GM21825 (cell line): ENCODE data around the gene MRPL43.
"Not testable (repeated sequence)": the region's sequence is repeated elsewhere in the genome, so short reads cannot be mapped to it uniquely, and the experiment has no call there.

Experiments
- ATAC-seq: cut with Tn5 transposase; IDR thresholded peaks from one replicate; pipeline ENCODE4 v1.9.1; 2021; ENCODE audit warnings: mild to moderate bottlenecking, moderate library complexity; ENCODE audit not compliant: unreplicated experiment

Gene MRPL43

DNA sequence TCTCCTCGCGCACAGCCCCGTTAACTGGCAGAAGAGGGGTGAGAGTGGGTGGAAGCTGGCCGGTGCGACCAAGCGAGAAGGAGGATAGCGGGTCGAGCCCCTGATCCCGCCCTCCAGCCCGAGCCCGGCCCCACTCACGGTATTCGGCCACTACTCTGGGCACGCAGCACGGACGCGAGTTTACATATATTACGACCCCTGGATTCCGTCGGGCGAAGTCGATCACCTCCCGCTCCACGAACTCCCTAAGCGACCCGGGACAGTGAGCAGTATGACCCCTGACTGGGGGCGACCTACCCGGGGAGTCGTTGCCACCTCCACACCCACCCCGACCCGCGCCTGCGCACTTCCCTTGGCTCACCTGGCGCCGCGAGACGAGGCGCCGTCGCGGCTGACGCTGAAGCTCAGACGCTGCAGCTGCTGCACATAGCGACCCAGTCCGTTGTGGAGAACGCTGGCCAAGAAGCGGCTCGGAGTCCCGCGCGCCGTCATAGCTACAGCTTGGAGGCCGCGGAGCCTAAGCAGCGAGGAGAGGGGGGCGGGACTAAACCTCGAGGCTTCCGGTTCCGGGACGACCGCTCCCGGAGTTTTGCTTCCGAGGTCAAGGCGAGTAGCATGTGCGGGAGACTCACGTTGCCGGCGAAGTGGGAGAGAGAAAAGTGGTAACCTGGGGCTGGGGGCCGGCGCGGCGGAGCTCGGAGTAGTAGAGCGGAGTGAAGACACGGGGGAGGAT, at the start of gene MRPL43, which contains the start of gene TWNK:
Gene MRPL43, minus strand, starts transcription at position 546 of the 733 bp plus-strand sequence. Its CDS starts 54 bp downstream, at position 492.
Gene TWNK, plus strand, starts transcription at position 592 of the 733 bp plus-strand sequence. CDS start 668 bp downstream, outside the sequence.
- ATAC-seq = peak; percentile 63

DNA sequence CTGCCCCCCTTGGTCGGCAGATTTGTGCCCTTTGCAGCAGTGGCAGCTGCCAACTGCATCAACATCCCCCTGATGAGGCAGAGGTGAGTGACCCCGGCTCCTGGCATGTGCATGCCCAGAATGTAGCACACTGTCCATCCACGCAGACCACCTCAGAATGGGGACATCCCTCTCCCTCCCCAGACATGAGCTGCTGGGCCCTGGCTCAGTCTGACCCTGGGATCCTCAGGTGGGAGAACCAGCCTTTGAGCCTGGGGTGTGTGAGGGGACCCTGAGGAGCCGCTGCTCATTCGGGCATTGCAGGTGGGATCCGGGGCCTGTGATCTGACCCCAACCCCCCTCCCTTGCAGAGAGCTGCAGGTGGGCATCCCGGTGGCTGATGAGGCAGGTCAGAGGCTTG, 49.4 kb upstream of the MRPL43 start:
- no peak for ATAC-seq

DNA sequence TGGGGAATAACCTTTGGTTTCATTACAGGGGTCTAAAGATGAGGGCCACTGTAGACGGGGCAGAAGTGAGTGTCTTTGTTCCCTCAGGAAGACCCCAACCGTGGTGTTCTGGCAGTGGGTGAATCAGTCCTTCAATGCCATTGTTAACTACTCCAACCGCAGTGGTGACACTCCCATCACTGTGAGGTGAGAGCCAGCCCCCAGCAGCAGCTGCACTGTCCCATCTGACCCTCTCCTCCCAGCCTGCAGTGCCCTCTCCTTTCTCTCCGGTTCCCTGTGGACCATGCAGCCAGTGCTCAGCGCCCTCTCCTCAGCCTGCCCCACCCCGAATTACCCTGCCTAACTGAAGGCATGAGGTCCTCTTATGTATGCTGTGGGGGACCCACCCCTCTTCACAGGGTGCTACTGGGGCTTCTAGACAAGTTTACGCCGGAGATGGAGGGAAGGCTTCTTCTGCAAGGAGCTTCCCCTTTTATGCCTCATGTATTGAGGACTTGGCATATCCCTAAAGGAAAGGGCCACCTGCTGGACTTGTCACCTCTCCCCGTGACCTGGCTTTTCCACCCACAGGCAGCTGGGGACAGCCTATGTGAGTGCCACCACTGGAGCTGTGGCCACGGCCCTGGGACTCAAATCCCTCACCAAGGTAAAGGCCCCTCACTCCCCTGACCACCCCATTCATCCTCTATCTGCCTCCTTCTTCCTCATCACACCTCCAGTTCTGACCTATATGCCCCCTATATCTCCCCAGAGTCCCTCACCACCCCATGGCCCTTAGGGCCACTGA, 48.8 kb upstream of the MRPL43 start:
- no peak for ATAC-seq

DNA sequence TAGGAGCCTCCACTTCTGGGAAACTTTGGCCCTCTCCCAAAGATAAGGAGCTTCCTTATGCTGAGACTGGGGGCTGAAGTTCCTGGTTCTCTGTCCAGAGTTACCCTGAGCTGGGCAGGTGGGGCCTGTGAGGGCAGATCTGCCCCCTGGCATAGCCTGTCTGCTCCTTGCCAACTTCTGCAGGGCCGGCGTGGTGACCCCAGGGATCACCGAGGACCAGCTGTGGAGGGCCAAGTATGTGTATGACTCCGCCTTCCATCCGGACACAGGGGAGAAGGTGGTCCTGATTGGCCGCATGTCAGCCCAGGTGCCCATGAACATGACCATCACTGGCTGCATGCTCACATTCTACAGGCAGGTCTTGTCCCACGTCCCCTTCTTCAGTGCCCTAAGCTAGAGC, 48.0 kb upstream of the MRPL43 start:
- ATAC-seq = no peak

DNA sequence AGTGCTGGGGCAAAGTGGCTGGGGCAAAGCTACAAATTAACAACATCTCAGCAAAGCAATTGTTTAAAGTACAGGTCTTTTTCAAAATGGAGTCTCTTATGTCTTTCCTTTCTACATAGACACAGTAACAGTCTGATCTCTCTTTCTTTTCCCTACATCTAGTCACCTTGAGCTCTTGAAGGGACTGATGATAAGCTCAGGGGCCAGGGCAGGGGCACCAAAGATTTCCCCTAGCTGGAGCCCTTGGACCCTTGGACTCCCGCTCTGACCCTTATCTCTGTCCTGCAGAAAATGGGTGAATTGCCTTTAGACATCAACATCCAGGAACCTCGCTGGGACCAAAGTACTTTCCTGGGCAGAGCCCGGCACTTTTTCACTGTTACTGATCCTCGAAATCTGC, 47.1 kb upstream of the MRPL43 start:
- not testable (repeated sequence) for ATAC-seq

DNA sequence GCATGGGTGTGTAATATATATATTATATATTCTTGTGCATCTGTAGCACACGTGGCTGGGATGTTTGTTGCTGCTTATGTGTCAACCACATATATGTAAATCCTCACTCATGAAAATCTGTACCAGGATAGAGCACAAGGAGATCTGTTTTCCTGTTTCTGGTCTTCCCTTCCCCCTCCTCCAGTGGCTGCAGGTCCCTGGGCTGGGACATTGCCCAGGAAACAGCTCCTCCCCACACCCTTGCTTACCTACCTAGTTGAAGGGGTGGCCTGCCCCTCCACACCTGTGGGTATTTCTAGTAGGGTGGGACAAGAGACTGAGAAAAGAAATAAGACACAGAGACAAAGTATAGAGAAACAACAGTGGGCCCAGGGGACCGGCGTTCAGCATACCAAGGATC, 46.0 kb upstream of the MRPL43 start:
- no peak for ATAC-seq

DNA sequence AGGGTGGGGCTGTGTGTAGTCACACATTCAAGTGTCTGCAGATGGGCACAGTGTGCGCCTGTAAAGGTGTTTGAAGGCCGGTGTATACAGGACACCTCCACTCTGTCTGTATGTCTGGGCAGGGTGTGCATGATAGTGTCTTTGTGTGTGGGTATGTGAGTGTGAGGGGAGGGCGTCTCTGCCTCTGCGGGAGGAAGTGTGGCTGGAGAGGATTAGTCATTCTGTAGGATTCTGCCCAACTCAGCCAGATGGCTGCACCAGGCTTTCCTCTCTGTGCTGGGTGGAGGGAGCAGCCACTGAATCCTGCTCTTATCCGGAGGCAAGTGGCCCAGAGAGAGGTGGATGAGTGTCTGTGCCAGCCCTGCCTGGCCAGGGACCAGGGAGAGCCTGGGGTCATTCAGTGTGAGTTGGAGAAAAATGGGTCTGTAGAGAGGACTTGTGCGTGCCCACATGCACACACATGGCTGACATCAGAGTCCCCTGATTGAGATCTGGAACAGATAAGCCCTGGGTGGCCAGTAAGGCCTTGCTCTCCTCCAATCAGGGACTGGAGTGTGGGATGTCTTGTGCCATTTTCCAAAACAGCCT, 45.4 kb upstream of the MRPL43 start:
- ATAC-seq = no peak

DNA sequence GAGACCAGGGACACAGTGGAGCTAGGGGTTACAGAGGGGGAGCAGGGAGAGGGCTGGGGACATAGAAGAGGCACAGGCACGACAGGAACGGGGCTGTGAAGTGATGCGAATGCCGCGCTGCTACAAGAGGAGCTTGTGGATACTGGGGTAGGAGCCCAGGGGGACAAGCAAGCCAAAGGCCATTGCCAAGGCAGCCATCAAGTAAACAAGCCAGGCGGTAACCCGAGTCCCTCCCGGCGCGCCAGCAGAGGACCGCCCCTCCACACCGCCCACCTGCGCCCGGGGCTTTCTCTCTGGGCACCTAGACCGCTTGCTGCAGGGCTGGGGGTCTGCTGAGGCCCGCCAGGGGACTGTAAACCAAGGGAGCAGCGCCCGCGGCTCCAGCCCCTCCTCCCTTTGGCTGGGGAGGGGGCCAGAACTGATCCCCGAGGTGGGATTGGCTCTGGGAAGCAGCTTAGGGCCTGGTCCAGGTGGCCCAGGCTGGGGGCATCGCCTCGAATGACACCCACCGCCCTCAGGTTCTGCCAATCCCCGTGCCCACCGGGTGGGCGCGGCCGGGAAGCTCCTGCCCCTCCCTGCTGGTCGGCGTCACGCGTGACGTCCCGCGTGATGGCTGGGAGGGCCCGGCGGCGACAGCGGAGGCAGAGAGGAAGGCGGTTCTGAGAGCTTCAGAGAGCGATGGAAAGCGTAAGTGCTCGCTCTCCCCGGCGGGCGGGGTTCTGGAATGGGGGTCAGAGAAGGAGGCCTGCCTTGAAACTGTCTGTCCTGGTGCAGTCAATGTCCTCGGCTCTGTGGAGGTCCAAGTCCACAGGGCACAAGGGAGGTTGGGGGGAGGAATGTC, 44.7 kb upstream of the MRPL43 start:
- no peak for ATAC-seq

DNA sequence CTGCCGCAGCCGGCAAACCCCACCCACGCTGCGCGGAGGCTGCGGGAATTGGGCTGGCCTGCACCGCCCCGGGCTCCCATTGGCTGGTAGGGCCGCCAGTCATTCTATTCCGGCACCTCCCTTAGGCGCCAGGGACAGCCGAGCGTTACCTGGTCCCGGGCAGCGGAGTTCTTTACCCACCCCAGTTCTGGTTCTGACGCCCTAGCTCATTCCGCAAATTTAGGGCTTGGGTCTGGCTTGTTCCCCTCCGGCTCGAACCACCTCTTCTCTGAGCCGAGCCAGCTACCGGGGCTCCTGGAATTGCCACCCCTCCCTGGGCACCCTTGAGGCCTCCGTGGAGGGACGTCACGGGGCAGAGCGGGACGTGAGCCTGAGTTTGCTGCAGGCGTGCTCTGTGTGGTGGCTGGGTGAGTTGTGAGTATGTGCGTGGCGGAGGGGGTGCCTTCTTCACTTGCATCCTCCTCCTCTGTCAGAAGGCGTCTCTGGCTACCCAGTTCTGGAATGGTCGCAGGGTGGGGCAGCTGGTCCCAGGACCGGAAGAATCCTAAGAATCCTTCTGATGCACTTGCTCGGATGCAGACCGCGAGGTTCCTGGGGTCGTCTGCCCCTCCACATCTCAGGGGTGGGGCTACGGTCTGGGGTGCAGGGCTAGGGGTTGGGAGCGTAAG, 44.0 kb upstream of the MRPL43 start, which contains the start of the genes PDZD7 and SFXN3:
Gene PDZD7, minus strand, starts transcription at position 2 of the 668 bp plus-strand sequence. CDS start 910 bp downstream, outside the sequence.
Gene SFXN3, plus strand, starts transcription at position 107 of the 668 bp plus-strand sequence. CDS start 3,461 bp downstream, outside the sequence.
- peak; percentile 88 for ATAC-seq

DNA sequence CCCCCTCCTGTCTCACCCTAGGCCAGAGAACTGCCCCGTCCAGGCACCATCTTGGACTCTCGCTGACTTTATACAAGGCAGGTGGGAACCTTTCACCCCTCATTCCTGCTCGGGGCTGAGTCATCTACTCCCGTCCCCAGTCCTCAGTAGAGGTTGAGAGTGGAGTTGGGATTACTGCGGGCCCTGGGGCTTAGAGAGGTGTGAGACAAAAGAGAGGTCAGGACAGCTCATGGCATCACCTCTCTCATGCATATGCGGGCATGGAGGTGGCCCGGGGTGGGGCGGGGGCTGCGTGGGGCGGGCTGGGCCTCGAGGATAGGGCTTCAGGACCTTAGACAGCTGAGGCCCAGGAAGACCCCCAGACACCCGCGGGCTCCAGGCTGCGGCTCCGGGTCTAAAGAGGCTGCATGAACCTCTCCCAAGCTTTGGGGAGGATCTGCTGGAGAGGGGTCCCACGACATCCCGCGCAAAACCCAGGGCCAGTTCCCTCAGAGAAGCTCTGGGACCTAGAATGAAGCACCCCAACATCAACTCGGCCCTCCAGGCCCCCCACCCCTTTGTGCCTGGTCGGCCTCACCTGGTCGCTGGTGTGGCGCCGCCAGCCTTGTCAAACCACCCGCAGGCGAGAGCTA, 43.3 kb upstream of the MRPL43 start:
- no peak for ATAC-seq

DNA sequence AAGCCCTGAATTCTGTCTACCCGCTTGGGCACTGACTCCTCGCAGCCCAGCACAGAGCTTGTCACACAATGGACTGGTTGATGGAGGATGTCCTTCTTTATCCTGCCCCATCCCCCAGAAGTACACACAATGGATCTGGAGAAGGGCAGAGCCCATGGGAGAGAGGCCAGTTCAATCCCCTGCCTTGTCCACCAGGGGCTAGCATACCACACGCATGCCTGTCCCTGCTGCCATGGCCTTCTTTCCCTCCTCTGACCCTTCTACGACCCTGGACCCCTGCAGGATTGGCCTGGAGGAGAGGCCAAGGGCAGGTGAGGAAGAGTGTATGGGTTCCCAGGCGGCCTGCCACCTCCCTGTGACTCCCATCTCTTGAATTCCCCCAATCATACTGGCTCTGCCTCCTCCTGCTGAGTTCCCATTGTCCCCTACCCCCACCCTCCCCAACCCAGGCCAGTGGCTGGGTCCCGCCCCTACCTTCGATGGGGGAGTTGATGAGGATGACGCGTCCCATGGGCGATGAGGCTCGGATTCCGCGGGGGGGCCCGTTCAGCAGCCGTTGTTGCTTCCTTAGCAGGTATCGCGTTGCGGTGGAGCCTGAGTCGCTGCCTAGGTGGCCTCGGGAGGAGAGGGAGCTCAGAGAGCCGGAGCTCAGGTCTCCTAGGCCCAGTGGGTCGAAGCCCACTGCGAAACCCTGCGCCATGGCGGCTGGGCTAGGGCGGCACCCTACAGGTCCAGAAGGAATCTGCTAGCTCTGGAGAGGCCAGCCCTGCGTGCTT, 42.4 kb upstream of the MRPL43 start:
- ATAC-seq = no peak

DNA sequence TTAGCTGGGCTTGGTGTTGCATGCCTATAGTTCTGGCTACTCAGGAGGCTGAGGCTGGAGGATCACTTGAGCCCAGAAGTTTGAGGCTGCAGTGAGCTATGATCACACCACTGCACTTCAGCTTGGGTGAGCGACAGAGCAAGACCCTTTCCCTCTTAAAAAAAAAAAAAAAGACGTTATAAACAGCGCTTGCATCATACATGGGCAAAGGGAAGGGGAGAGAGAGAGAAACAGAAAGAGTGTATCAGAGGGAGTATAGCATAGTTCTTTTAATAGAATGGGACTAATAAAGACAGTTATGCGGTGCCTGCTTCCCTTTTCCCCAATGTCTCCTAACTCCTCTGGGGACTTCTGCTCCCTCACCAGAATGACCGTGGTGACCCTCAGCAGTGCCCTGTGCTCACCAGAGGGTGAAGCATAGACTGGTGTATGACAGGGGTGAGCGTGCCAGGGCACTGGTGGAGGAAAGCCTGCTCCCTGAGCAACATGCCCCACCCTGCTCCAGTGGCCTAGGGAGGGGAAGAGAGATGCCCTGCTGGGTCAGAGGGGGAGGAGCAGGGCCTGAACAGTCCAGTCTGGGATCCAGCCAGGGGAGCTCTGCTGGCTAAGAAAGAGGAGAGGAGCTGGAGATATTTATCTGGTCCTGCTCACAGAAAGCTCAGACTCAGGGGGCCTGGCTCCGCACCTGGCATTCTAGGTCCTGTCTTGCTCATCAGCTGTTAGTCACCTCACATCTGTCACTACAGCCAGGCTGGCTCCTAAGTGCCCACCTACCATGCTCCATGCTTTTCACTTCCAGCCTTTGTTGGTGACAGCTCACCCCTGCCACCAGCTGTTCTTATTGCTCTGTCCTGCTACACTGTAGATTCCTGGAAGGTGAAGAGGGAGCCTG, 41.4 kb upstream of the MRPL43 start:
- ATAC-seq = no peak

DNA sequence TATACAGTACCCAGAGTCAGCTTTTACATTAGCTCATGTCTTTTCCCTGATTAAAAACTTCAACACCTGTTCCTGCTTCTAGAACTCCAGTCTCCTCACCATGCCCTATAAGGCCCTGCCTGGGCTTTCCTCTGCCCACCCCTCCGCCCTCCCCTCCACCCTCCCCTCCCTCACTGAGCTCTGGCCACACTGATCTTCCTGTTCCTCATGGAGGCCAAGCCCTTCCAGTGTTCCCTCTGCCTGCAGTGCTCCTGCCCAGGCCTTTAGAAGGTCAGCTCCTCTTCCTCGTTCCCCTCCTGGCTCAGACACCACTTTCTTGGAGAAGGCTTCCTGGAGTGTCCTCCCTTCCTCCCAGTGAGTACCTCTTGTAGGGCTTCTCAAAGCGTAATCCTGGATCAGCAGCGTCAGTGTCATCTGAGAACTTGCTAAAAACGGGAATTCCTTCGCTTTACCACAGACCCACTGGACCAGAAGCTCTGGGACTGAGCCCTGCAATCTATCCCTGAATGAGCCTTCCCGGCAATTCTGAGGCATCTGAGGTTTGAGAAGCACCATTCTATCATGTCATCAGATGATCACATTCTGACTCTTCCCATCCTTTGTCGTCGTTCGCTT, 39.9 kb upstream of the MRPL43 start:
- no peak for ATAC-seq

DNA sequence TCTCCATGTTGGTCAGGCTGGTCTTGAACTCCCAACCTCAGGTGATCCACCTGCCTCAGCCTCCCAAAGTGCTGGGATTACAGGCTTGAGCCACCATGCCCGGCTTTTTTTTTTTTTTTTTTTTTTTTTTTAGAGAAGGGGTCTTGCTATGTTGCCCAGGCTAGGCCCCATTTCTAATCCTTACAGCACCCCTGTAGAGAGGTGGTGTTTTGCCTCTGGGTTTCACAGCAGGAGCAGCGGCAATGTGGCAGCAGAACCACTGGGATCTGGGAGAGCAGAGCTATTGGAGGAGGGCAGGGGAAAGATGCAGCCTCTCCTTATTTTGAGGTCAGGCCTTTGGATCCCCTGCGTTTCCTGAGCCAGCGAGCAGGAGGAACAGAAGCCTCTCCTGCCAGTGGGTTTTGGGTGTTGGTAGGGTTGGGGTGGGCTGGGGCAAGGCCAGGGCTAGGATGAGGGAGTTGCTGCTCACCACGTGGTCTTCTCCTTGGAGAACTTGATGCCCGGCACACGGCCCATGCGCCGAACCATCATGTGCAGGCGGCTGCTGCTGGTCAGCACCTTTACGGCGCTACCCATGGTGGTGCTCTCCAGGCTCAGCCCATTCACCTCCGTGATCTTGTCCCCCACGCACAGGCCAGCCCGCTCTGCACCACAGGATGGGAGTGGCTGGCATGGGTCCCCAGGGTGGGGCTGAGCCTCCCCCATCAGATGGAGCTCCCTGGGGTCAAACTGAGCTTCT, 35.8 kb upstream of the MRPL43 start:
- no peak for ATAC-seq

DNA sequence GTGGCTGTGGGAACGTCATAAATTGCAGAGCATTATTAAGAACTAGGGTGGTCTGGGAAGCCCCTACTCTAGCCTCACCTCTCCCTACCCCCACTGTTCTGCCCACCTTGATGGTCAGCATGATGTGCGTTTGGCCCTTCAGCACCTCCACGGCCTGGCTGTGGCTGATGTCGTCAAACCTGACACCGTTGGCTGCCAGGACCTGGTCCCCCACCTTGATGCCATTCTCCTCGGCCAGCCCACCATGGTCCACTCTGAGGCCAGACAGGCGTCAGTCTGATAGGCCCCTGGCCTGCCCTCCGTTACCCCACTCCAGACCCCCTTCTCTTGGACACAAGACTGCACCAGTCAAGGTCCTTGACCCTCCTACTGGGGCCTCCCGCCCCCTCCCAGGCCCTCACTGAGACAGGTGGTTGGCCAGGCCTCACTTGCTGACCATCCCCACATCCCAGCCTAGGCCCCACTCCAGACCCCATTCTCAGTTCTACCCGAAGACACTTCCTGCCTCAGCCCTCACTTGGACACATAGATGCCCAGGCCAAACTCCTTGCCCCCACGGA, 34.5 kb upstream of the MRPL43 start:
- ATAC-seq = no peak

DNA sequence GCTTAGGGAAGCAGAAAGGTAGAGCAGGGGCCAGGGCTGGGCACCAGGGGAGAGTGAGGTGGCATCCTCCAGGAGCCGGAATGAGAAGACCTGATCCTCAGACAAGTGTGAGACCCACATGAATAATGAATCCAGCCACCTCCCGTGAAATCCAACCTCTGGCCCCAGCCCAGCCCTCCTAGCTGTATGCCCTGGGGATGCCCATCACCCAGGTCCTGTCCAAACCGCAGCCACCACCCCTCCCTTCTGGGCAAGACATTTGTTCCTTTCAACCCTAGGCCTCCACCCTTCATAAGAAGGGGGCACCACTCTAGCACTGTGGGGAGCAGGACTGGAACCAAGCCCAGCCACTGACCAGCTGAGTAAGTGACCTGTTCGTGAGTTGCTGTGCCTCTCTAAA, 33.9 kb upstream of the MRPL43 start:
- ATAC-seq = no peak
